GM19452 (cell line): Measurements from ENCODE around the gene RMND5B.
"Not testable (repeated sequence)": the region's sequence is repeated elsewhere in the genome, so short reads cannot be mapped to it uniquely, and the experiment has no call there.

Experiments
- ATAC-seq: cut with Tn5 transposase; IDR thresholded peaks from one replicate; pipeline ENCODE4 v1.9.1; 2021; ENCODE audit not compliant: unreplicated experiment

Gene RMND5B, protein sequence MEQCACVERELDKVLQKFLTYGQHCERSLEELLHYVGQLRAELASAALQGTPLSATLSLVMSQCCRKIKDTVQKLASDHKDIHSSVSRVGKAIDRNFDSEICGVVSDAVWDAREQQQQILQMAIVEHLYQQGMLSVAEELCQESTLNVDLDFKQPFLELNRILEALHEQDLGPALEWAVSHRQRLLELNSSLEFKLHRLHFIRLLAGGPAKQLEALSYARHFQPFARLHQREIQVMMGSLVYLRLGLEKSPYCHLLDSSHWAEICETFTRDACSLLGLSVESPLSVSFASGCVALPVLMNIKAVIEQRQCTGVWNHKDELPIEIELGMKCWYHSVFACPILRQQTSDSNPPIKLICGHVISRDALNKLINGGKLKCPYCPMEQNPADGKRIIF

DNA sequence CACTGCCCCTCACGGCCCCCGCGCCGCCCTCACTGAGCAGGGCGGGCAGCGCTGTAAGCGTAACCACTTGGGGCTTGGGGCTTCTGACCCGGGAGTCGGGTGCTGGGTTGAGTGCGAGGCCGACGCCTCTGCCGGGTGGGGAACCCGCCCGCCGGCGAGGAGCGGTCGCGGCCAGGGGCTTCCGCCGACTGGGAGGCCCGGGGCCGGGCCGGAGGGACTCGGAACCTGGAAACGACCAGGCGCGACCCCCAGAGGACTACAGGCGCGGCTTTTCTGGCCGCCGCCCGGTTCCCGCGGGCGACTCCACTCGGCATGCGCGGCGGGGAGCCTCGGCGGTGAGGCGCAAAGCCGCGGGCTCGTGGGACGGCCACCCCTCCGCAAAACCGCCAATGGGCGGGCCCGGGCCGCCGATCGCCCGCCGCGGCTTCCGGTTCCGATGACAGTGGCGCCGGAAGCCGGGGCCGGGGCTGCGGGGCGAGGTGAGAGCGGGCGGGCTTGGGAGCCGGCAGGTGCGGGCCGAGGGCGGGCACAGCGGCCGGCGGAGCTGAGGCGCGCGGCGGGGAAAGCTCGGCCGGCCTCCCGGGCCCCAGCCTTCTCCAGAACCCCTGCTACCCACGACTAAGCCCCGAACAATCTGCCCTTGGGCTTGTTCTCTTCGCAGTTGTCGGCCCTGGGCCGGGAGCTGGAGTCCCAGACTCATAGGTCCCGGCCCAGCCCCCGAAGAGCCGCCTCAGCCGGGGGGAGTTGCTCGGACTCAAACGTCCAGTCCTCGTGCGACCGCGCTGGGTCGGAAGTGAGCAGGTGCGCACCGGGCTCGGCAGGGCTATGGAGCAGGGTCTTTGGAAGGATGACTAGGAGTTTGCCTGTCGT is at the start of gene RMND5B:
RMND5B (plus strand) TSS at position 439 of the 870 bp plus-strand sequence. CDS start 7,106 bp downstream, outside the sequence.
- peak; percentile 86 for ATAC-seq

DNA sequence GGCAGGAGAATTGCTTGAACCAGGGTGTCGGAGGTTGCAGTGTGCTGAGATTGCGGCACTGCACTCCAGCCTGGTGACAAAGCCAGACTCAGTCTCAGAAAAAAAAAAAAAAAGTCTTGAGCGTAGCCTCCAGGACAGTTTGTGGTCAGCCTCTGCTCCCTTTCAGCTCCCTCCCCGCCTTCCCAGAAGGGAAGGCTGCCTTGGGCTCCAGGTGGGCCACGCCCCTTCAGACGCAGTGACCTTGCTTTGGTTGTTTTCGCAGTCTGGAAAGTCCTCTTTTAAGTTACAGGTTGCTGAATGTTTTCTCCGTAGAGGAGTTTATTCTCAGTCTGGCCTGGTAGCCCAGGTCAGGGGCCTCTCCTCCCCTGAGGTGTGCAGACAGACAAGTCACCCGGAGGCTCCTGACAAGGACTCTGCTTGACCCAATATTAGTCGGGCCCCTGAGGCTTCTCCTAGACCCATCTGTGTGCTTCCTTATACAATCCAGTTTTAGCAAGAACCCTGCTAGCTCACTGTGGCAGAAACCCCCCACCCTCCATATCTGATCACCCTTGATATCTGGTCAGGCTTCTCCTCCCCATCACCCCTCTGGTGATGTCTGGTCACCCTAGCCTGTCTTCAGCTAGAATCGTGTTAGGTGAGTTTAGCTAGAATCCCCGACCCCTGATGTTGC is 49.1 kb upstream of the RMND5B start:
- ATAC-seq, result no peak

DNA sequence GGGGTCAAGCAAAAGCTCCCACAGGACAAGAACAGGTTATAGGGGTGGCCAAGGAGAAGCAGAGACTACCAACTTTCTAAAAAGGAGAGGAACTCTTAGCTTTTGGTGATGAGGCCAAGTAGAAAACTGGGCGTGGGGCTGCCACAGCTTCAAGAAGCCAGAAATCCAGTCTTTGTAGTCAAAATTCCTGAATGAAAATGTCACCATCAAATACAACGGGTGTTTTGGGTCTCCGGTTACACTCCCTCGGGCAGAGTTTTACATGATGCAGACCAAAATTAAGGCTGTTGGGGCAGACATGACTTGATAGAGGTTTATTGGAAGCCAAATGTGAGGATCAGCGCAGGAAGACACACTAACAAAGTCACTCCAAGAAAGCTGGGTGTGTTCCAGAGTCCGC is 46.9 kb upstream of the RMND5B start:
- ATAC-seq, result no peak

DNA sequence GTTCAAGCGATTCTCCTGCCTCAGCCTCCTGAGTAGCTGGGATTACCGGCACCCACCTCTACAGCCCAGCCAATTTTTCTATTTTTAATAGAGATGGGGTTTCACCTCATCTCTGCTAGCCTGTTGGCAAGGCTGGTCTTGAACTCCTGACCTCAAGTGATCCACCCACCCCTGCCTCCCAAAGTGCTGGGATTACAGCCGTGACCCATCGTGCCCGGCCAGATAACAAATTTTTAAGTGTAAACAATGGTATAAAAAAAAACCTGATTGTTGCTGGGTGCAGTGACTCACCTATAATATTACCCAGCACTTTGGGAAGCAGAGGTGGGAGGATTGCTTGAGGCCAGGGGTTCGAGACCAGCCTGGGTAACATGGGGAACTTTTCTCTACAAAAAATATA is 45.5 kb upstream of the RMND5B start:
- no peak for ATAC-seq

DNA sequence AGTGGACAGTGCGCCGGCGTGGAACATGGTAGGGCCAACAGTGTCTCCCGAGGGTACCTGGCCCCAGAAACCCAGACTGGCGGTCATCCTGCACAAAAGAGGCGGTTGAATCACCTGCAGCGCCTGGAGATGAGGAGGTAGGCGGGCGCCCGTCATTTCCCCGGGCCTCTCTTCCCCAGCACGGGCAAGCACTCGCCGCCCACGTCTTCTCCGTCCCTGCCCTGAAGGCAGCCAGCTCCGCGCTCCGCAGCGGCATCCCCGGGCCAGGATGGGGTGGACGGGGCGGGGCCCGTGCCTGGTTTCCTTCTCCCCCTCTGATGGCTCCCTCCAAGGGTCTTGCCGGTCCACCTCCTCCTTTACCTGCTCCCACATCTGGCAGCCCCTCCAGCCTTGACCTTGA is 44.5 kb upstream of the RMND5B start:
- no peak for ATAC-seq

DNA sequence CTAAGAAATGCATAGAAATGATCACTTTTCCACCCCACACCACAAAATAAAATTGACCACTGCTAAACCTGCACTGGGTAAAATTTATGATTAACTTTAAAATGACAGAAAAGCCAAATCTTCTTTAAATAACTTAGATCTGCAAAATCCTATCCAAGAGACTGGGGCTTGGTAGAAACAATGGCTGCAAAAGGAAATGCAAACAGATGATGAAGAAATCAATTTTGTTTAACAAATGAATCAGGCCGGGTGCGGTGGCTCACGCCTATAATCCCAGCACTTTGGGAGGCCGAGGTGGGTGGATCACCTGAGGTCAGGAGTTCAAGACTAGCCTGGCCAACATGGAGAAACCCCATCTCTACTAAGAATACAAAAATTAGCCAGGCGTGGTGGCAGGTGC is 43.6 kb upstream of the RMND5B start:
- not testable (repeated sequence) for ATAC-seq

DNA sequence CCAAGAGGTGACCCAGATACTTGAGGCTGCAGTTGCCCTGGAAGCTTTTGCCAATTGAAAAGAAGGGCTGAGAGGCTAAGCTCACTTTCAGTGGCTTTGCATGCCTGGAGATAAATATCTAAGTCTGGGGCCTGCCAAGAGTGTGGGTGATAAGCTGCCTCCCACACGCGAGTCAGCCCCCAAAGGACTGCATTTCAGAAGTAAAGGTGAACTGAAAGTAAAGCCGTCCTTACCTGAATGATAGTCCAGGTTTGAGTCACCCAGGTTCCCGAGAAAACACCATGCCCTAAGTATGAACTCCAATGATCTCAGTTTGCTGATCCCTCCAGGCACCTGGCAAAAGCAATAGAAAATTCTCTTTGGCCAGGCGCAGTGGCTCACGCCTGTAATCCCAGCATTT is 40.0 kb upstream of the RMND5B start:
- ATAC-seq, result no peak

DNA sequence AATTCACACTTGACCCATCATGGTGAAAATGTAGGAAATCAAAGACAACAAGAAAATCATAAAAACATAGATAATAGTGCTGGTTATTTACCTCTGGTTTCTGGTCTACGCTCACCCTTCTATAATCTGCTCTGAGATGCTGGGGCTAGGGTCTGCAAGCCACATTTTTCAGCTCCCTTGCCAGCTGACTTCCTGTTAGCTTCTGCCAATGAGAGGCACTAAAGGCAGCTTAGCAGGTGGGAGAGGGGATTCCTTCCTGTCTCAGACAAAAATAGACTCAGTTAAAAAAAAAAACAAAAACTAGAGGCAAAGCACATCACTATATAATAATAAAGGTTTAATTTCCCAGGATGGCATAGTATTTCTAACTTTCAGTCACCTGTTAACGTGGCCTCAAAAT is 37.7 kb upstream of the RMND5B start:
- ATAC-seq, result no peak

DNA sequence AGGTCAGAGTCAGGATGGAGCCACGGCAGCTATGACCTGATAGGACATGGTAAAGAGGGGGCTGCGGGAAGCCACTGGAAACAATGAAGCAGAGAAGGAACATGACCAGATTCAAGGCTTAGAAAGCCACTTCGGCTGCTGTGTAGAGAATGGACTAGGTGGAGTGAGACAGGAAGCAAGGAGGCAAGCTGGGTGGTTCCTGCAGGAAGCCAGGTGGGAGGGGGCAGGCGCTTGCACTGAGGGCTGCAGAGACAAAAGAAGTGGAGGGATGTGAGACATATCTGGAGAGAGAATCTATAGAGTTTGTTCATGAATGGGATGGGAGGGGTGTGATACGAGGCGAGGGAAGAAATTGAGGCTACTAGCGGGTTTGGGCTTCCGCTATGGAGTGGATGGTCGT is 36.5 kb upstream of the RMND5B start:
- no peak for ATAC-seq

DNA sequence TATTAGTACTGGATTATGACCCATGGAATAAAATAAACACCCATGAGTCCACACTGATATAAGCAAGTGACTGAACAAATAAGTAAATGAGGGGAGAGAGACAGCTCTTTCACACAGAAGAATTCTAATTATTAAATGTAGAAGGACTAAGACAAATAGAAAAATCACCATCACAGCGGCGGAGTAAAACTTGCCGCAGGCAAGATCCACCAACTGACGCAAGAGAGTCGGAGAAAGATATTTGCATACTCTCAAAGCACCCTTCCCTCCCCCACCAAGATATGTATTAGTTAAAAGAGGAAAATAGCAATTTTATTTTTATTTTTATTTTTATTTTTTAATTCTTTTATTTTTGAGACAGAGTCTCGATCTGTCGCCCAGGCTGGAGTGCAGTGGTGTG is 32.1 kb upstream of the RMND5B start:
- no peak for ATAC-seq

DNA sequence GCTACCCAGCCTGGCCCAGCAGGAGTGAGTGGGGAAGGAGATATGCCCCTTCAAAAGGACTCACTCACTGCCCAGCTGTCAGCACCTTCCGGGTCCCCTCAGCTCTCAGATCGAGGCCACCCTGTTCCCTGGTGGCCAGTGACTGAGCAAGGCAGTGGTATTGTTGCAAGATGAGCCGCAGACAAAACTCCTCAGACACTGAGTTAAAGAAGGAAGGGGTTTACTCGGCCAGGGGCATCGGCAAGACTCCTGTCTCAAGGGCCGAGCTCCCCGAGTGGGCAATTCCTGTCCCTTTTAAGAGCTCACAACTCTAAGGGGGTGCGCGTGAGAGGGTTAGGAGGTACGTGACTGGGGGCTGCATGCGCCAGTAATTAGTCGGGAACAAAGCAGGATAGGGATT is 27.2 kb upstream of the RMND5B start:
- ATAC-seq, result no peak

DNA sequence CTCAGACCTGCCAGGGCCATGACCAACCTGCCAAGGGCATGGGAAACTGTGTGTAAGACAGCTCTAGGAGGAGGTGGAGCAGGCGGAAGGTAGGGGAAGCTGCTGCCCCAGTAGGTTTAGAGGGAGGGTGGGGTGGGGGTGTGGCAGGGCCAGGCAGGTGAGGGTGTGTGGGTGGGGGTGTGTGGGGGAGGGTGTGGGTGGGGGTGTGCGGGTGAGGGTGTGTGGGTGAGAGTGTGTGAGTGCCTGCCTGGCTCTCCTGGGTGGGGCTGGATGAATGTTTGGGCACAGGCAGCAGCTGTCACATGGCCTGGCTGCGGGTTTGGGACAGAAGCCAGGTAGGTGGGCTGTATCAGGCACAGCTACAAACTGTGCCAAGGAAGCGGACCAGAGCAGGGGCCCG is 26.3 kb upstream of the RMND5B start:
- ATAC-seq, result no peak

DNA sequence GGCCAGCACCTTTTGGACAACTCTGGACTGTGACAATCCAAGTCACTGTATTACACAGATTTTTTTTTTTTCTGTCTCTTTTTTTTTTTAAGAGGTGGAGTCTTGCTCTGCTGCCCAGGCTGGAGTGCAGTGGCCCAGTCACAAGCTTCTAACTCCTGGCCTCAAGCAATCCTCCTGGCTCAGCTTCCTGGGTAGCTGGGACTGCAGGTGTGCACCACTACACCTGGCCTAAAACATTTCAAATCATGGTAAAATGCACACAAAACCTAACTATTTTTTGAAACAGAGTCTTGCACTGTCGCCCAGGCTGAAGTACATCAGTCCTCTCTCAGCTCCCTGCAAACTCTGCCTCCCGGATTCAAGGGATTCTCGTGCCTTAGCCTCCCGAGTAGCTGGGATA is 24.7 kb upstream of the RMND5B start:
- ATAC-seq, result no peak

DNA sequence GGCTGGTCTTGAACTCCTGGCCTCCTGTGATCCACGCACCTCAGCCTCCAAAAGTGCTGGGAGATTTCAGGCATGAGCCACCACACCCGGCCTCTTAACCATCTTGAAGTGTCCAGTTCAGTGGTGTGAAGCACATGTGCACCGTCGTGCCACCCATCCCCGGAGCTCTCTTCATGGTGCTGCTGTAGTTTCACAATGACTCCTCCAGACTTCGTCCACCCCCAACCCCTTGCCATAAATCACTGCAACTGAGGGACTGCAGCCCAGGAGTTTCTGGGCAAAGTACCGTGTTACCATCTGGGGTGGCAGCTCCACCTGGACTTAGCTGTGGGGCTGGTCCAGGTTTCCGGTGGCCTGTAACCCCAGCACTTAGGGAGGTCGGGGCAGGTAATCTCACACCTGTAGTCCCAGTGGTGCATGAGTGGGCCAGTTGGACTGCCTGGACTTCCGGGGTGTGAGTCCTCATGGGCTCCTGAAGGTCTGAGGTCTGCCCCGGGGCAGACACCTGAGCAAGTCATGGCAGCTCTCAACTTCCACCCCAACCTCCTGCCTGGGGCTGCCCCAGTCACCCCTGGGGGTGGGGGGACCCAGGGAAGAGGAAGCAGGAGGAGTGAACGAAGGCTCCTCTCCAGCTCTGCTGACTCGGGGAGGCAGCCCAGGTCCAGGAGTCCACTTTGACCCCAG is 24.1 kb upstream of the RMND5B start:
- ATAC-seq, result no peak

DNA sequence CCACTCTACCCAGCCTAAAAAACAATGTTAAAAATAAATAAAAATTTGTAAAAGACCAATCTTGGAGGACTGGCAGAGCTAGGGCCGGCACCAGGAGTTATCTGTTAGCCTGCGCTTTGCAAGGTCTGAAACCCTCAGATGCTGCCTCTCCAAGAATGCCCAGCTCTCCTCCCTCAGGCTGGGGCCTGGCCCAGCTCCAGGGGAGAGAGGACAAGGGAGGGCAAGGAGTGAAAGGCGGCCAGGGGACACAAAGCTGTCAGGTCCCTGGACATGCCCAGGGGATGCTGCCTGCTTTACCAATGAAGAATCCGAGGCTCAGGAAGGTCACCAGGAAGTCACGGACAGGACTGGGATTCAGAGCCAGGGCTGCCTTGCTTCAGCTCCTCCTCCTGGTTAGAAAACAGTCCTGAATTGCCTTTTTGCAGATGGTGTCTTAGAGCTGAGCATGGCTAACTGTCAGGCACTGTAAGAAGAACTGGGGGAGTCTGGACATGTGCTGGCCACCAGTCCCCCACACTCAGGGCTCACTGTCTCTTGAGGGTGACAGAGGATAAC is 23.0 kb upstream of the RMND5B start:
- no peak for ATAC-seq

DNA sequence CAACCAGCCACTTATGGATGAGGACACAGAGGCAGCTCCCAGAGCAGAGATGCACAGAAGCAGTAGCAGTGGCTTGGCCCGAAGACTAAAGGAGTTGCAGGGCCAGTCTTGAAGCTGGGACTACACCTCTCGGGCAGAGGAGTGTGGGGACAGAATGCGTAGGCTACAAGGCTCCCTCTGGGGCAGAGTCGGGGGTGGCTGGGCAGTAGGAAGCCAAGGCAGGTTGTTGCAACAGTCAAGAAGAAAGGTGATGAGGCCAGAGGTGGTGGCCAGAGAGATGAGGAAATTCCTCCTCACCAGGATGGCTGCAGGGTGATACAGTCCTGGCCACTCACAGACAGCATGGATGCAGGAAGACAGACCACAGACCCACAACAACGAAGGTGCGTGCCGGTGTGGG is 22.4 kb upstream of the RMND5B start:
- no peak for ATAC-seq

DNA sequence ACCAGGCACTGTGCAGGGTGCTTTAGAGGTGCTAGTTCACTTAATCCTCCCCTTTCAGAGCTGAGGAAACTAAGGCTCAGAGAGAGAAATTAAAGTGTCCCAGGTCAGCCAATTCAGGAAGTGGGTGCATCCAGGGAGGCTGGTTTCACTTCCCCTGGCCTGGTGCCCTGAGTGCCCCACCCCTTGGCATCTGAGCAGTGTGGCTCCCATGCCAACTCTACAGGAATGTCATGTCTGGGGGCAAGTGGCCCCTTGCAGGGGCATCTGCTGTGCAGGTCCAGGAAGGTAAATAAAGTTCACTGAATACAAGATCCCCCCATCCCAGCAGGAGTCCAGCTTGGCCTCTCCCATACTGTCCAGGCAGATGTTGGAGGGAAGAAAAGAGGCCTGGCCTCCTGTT is 21.8 kb upstream of the RMND5B start:
- no peak for ATAC-seq

DNA sequence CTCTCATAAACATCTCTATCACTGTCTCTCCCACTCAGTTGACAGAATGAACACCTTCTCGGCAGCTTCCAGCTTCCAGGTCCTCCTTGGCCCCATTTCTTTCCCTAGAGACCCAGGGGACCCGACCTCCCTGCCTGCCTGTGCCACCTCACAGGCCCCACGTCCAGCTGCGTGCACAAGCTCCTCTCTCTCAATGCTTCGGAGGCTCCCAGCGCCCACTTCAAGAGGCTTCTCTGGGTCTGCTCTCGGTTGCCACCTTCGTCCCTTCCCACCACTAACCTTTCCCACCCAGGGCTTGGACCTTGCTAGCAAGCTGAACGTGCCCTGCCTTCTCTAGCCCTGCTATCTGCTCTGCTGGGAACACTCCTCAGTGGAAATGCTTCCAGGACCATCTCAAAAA is 20.3 kb upstream of the RMND5B start:
- ATAC-seq, result no peak

DNA sequence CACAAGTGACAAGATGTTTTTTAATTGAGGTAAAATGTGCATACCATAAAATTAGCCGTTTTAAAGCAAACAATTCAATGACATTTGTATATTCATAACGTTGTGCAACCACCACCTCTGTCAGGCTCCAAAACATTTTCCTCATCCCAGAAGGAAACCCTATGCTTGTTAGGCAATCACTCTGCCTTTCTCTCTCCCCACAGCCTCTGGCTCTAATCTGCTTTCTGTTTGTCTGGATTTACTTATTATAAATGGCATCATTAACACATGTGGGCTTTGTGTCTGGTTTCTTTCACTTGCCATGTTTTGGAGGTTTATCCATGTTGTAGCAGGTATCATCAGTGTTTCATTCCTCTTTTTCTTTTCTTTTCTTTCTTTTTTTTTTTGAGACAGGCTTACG is 18.9 kb upstream of the RMND5B start:
- ATAC-seq, result no peak

DNA sequence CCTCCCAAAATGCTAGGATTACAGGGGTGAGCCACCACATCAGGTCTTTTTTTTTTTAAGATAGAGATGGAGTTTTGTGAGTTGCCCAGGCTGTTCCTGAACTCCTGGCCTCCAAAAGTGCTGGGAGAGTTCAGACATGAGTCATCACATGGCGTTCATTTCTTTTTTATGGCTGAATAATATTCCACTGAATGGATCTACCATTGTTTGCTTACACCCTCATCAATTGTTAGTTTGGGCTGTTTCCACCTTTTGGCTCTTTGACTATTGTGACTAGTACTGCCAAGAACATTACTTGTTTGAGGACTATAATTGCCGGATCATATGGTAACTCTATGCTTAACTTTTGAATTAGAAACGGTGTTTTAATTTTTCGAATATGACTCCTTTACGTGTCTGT is 18.3 kb upstream of the RMND5B start:
- no peak for ATAC-seq
